Small intestine (tissue), 7 donors: Measurements from ENCODE around the gene GDF7. TPM values are rescaled to one million over a fixed set of nuclear protein-coding genes. Genes with fewer than 3 reads are reported as not detected.

ENCODE experiments used
- DNase-seq, 2 donors: peaks; one replicate each; pipeline versions ENCODE4 v3.0.0 to v3.0.0-alpha.2; 2013
- FAIRE-seq: peaks from 2 replicates; lab custom pipeline; 2012; peaks lifted over from hg19 to GRCh38; lab: Jason Lieb, UNC
- H3K27ac ChIP-seq, 3 donors: one replicate each; pipeline ENCODE4 v1.5.1; 2013; ENCODE audit warnings: low read length in 2 of 3, mild to moderate bottlenecking in 2 of 3, control low read depth in 1 of 3, inconsistent platforms in 1 of 3, low read depth in 1 of 3, moderate library complexity in 1 of 3
- H3K27me3 ChIP-seq, 3 donors: one replicate each; pipeline ENCODE4 v1.6.1; 2013; ENCODE audit warnings: low read length in 3 of 3, inconsistent platforms in 1 of 3; ENCODE audit not compliant: control insufficient read depth in 3 of 3, insufficient read depth in 3 of 3
- H3K36me3 ChIP-seq, 3 donors: one replicate each; pipeline ENCODE4 v1.6.1; 2013; ENCODE audit warnings: low read length in 3 of 3, inconsistent platforms in 1 of 3, low read depth in 1 of 3, mild to moderate bottlenecking in 1 of 3, moderate library complexity in 1 of 3; ENCODE audit not compliant: control insufficient read depth in 3 of 3, insufficient read depth in 2 of 3
- H3K4me1 ChIP-seq, 3 donors: one replicate each; pipeline ENCODE4 v1.6.1; 2013; ENCODE audit warnings: low read length in 2 of 3, inconsistent platforms in 1 of 3, low read depth in 1 of 3, mild to moderate bottlenecking in 1 of 3, moderate library complexity in 1 of 3; ENCODE audit not compliant: control insufficient read depth in 3 of 3, insufficient read depth in 2 of 3
- H3K4me3 ChIP-seq, 3 donors: one replicate each; pipeline ENCODE4 v1.5.1; 2013; ENCODE audit warnings: low read length in 3 of 3, control low read depth in 1 of 3, inconsistent platforms in 1 of 3, low read depth in 1 of 3, mild to moderate bottlenecking in 1 of 3, moderate library complexity in 1 of 3
- H3K9me3 ChIP-seq, 2 donors: one replicate each; pipeline ENCODE4 v1.6.1; 2013; ENCODE audit warnings: low read depth in 1 of 2, low read length in 1 of 2; ENCODE audit not compliant: control insufficient read depth in 2 of 2, insufficient read depth in 1 of 2
- WGBS, 3 donors: extraction: QIAGEN DNeasy Blood & Tissue Kit; methylation state at CpG; one replicate each; pipeline ENCODE4 v1.1.7; 2013; 5-methylcytosine and 5-hydroxymethylcytosine counted together
- polyA plus RNA-seq, 4 donors: library from polyadenylated mRNA; stranded (reverse) in 3 of 4; unstranded in 1 of 4; fragments of 200-250 nt in 3 of 4; fragments of 120-200 nt in 1 of 4; gene quantifications; one replicate each; pipeline versions ENCODE4 v1.2.1 to v1.2.3, GENCODE V29; 2013
- donor health status: healthy with polysubstance abuse.
- donor health status: control.
- donor health status: control.
- donor health status: Bipolar disorder and iron deficiency.
- donor health status: healthy.

Gene GDF7
- polyA plus RNA-seq, 4 donors, result 0.16 TPM; not detected in 2

- no peak overlapping the region for H3K4me3 ChIP-seq
- DNase-seq, result no peak
- H3K9me3 ChIP-seq, result no peaks in the 10 kb centered on the region
- H3K27me3 ChIP-seq, result no peaks in the 10 kb centered on the region
- H3K4me1 ChIP-seq, result peaks cover 0 to 25% (median 5%) of the 10 kb centered on the region in 3 donors
- FAIRE-seq, result no peak
- H3K36me3 ChIP-seq, result peaks cover 2 to 81% (median 3%) of the 10 kb centered on the region in 3 donors
- H3K27ac ChIP-seq, result no peak overlapping the region
- 83 to 90% (median 88%) methylated on average over 6 of the region's 6 CpGs for WGBS, 3 donors
These were observed 35.2 kb upstream of the GDF7 start for GRCh38 chr2:20631617-20632307.

- FAIRE-seq (no peak), DNase-seq (no peak)
- H3K27me3 ChIP-seq, result no peaks in the 10 kb centered on the region
- H3K4me3 ChIP-seq, result no peak overlapping the region
- peaks cover 0 to 25% (median 5%) of the 10 kb centered on the region in 3 donors for H3K4me1 ChIP-seq
- whole genome bisulfite sequencing, 3 donors, result 88 to 90% (median 88%) methylated on average over 7 of the region's 7 CpGs
- peaks cover 3 to 81% (median 7%) of the 10 kb centered on the region in 3 donors for H3K36me3 ChIP-seq
- no peaks in the 10 kb centered on the region for H3K9me3 ChIP-seq
- no peak overlapping the region for H3K27ac ChIP-seq
These were observed 34.4 kb upstream of the GDF7 start for GRCh38 chr2:20632446-20632990.

- 93 to 98% (median 96%) methylated on average over 4 of the region's 4 CpGs for WGBS, 3 donors
- Histone ChIP-seq H3K9me3 (no peaks in the 10 kb centered on the region), H3K36me3 (peaks cover 5 to 82% (median 7%) of the 10 kb centered on the region in 3 donors), H3K27ac (peak overlapping the region in 1 of 3 donors; percentile 24), H3K4me1 (peaks cover 0 to 25% (median 5%) of the 10 kb centered on the region in 3 donors), H3K27me3 (no peaks in the 10 kb centered on the region), H3K4me3 (no peak overlapping the region)
- FAIRE-seq (no peak), DNase-seq (no peak)
These were observed 33.9 kb upstream of the GDF7 start for GRCh38 chr2:20633001-20633400.

- H3K27me3 ChIP-seq, result no peaks in the 10 kb centered on the region
- 23 to 56% (median 39%) methylated on average over 18 of the region's 18 CpGs for WGBS, 3 donors
- FAIRE-seq (no peak), DNase-seq (peak; percentile 66 to 73)
- H3K9me3 ChIP-seq, result no peaks in the 10 kb centered on the region
- peak overlapping the region in 2 of 3 donors; percentile 51 to 69 for H3K27ac ChIP-seq
- H3K36me3 ChIP-seq, result peaks cover 6 to 83% (median 7%) of the 10 kb centered on the region in 3 donors
- H3K4me3 ChIP-seq, result no peak overlapping the region
- H3K4me1 ChIP-seq, result peaks cover 0 to 25% (median 5%) of the 10 kb centered on the region in 3 donors
These were observed 33.0 kb upstream of the GDF7 start for GRCh38 chr2:20633794-20634506.

DNA sequence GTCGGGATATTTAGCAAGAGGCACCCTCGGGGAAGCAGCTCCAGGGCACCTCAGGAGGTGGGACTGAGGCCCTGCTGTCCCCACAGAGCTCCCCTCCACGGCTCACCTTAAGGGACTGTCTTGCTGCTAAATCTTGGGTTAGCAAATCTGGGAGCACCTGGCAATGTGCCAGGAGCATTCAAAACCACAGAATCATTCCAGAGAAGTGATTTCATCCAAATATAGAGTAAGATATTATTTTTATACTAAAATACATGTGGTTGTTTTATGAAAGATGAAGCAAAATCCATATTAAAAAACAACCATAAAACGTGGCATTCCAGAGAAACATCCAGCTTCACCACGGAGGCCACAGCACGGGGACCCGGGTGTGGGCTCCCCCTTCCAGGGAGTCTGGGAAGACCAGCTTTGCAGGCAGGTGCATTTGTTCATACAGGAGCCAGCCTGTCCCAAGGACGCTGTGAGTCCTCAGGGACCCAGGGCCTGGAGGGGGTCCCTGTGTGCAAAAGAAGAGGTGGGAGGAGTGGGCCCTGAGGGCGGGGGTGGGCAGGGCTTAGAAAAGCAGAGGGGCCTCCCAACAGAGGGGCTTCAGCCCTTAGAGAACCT, 32.3 kb upstream of the GDF7 start:
- Histone ChIP-seq H3K27me3 (no peaks in the 10 kb centered on the region), H3K36me3 (peaks cover 6 to 79% (median 7%) of the 10 kb centered on the region in 3 donors), H3K27ac (peak overlapping the region in 2 of 3 donors; percentile 51 to 69), H3K9me3 (no peaks in the 10 kb centered on the region), H3K4me1 (peaks cover 0 to 25% (median 5%) of the 10 kb centered on the region in 3 donors), H3K4me3 (no peak overlapping the region)
- FAIRE-seq (no peak), DNase-seq (no peak)
- WGBS, 3 donors, result 57 to 67% (median 66%) methylated on average over 9 of the region's 9 CpGs

GRCh38 chr2:20635113-20635510, 31.8 kb upstream of the GDF7 start:
- peaks cover 6 to 80% (median 8%) of the 10 kb centered on the region in 3 donors for H3K36me3 ChIP-seq
- DNase-seq (no peak), FAIRE-seq (no peak)

GRCh38 chr2:20635675-20636584, 31.0 kb upstream of the GDF7 start:
- 38 to 42% (median 42%) methylated on average over 32 of the region's 32 CpGs for WGBS, 3 donors
- Histone ChIP-seq H3K27ac (peak overlapping the region in 1 of 3 donors; percentile 13), H3K27me3 (no peaks in the 10 kb centered on the region), H3K36me3 (peaks cover 6 to 81% (median 12%) of the 10 kb centered on the region in 3 donors), H3K9me3 (no peaks in the 10 kb centered on the region), H3K4me3 (no peak overlapping the region), H3K4me1 (peaks cover 0 to 25% (median 5%) of the 10 kb centered on the region in 3 donors)
- FAIRE-seq (no peak), DNase-seq (peak; percentile 56 to 88)

More at GRCh38 chr2:20635113-20635510, 31.8 kb upstream of the GDF7 start:
- no peaks in the 10 kb centered on the region for H3K9me3 ChIP-seq
- 73 to 74% (median 73%) methylated on average over 5 of the region's 5 CpGs for WGBS, 3 donors
- H3K4me1 ChIP-seq, result peaks cover 0 to 25% (median 5%) of the 10 kb centered on the region in 3 donors
- peak overlapping the region in 1 of 3 donors; percentile 4 for H3K27ac ChIP-seq
- no peaks in the 10 kb centered on the region for H3K27me3 ChIP-seq
- no peak overlapping the region for H3K4me3 ChIP-seq
